H9 (cell line): ENCODE measurements around the gene ELFN2. TPM values are rescaled to one million over a fixed set of nuclear protein-coding genes. Genes with fewer than 3 reads are reported as not detected.

ENCODE experiments used
- DNase-seq: peaks from one replicate; pipeline ENCODE4 v3.0.0-alpha.2; 2017
- H2AFZ ChIP-seq: one replicate; pipeline ENCODE4 v1.6.1; 2013; ENCODE audit warnings: mild to moderate bottlenecking, low read length, control low read depth, moderate library complexity
- H2AK5ac ChIP-seq: 2 replicates; pipeline ENCODE4 v1.6.1; 2013; ENCODE audit warnings: low read length, control low read depth, mixed read lengths; ENCODE audit not compliant: insufficient read length
- H2BK120ac ChIP-seq: one replicate; pipeline ENCODE4 v1.6.1; 2013; ENCODE audit warnings: low read depth, mild to moderate bottlenecking, low read length, control low read depth, inconsistent platforms; ENCODE audit not compliant: poor library complexity, severe bottlenecking
- H2BK12ac ChIP-seq: 2 replicates; pipeline ENCODE4 v1.6.1; 2013; ENCODE audit warnings: low read length, control low read depth, mixed read lengths, low read depth; ENCODE audit not compliant: insufficient read length
- H2BK15ac ChIP-seq: 2 replicates; pipeline ENCODE4 v1.6.1; 2013; ENCODE audit warnings: low read depth, low read length, control low read depth
- H2BK20ac ChIP-seq: one replicate; pipeline ENCODE4 v1.6.1; 2013; ENCODE audit warnings: low read depth, mild to moderate bottlenecking, low read length, control low read depth, inconsistent platforms; ENCODE audit not compliant: poor library complexity, severe bottlenecking
- H2BK5ac ChIP-seq: 2 replicates; pipeline ENCODE4 v1.6.1; 2013; ENCODE audit warnings: low read length, control low read depth, mixed read lengths; ENCODE audit not compliant: insufficient read length
- H3K14ac ChIP-seq: 2 replicates; pipeline ENCODE4 v1.6.1; 2013; ENCODE audit warnings: low read length, control low read depth; ENCODE audit not compliant: insufficient read depth
- H3K18ac ChIP-seq: 2 replicates; pipeline ENCODE4 v1.6.1; 2013; ENCODE audit warnings: low read depth, mild to moderate bottlenecking, mixed read lengths, low read length, control low read depth; ENCODE audit not compliant: insufficient read length
- H3K23ac ChIP-seq: 2 replicates; pipeline ENCODE4 v1.6.1; 2013; ENCODE audit warnings: low read length, control low read depth, mixed read lengths, low read depth; ENCODE audit not compliant: insufficient read length
- H3K23me2 ChIP-seq: 2 replicates; pipeline ENCODE4 v1.6.1; 2013; ENCODE audit warnings: low read depth, mild to moderate bottlenecking, mixed read lengths, low read length, control low read depth; ENCODE audit not compliant: insufficient read length, poor library complexity, severe bottlenecking
- H3K27ac ChIP-seq: 2 replicates; pipeline ENCODE4 v1.5.1; 2013; ENCODE audit warnings: low read length, control low read depth, mixed read lengths, low read depth; ENCODE audit not compliant: insufficient read length
- H3K27me3 ChIP-seq: 2 replicates; pipeline ENCODE4 v1.6.1; 2013; ENCODE audit warnings: low read length, control low read depth, inconsistent platforms; ENCODE audit not compliant: insufficient read depth
- H3K4ac ChIP-seq: 2 replicates; pipeline ENCODE4 v1.6.1; 2013; ENCODE audit warnings: low read depth, mild to moderate bottlenecking, control low read depth, inconsistent platforms, low read length, moderate library complexity
- H3K4me1 ChIP-seq: 2 replicates; pipeline ENCODE4 v1.6.1; 2013; ENCODE audit warnings: low read length, control low read depth, inconsistent platforms; ENCODE audit not compliant: insufficient read depth
- H3K4me2 ChIP-seq: 2 replicates; pipeline ENCODE4 v1.6.1; 2013; ENCODE audit warnings: low read length, control low read depth, mixed read lengths; ENCODE audit not compliant: insufficient read length, insufficient read depth
- H3K56ac ChIP-seq: 2 replicates; pipeline ENCODE4 v1.6.1; 2013; ENCODE audit warnings: low read depth, mild to moderate bottlenecking, mixed read lengths, low read length, control low read depth; ENCODE audit not compliant: insufficient read length
- H3K79me1 ChIP-seq: 2 replicates; pipeline ENCODE4 v1.6.1; 2013; ENCODE audit warnings: low read depth, mild to moderate bottlenecking, moderate library complexity, low read length, control low read depth, inconsistent platforms; ENCODE audit not compliant: insufficient read depth, poor library complexity, severe bottlenecking
- H3K79me2 ChIP-seq: 2 replicates; pipeline ENCODE4 v1.6.1; 2013; ENCODE audit warnings: low read length, control low read depth, inconsistent platforms; ENCODE audit not compliant: insufficient read depth
- H3K9ac ChIP-seq: 2 replicates; pipeline ENCODE4 v1.6.1; 2013; ENCODE audit warnings: low read length, control low read depth, mixed read lengths; ENCODE audit not compliant: insufficient read length; ENCODE audit errors: extremely low read depth
- H3K9me3 ChIP-seq: one replicate; pipeline ENCODE4 v1.6.1; 2013; ENCODE audit warnings: low read depth, low read length, inconsistent platforms; ENCODE audit not compliant: control insufficient read depth
- H3T11ph ChIP-seq: one replicate; pipeline ENCODE4 v1.6.1; 2013; ENCODE audit warnings: mild to moderate bottlenecking, low read length, control low read depth, inconsistent platforms
- H4K20me1 ChIP-seq: one replicate; pipeline ENCODE4 v1.6.1; 2013; ENCODE audit not compliant: control insufficient read depth, insufficient read length, insufficient read depth
- H4K5ac ChIP-seq: 2 replicates; pipeline ENCODE4 v1.6.1; 2013; ENCODE audit warnings: low read depth, mild to moderate bottlenecking, mixed read lengths, low read length, control low read depth; ENCODE audit not compliant: insufficient read length
- H4K8ac ChIP-seq: replicated peaks from 2 replicates; pipeline ENCODE4 v1.6.1; 2013; ENCODE audit warnings: low read length, control low read depth, mixed read lengths, low read depth; ENCODE audit not compliant: insufficient read length
- H4K91ac ChIP-seq: 2 replicates; pipeline ENCODE4 v1.6.1; 2013; ENCODE audit warnings: low read depth, mild to moderate bottlenecking, moderate library complexity, mixed read lengths, low read length, control low read depth; ENCODE audit not compliant: insufficient read length
- H3K27ac Mint-ChIP-seq, 3 experiments: 2 replicates in 2 of 3; 3 replicates in 1 of 3; pipeline ENCODE4 v1.8.0; 2020 to 2021; ENCODE audit warnings: mixed read lengths in 3 of 3, mild to moderate bottlenecking in 1 of 3, moderate library complexity in 1 of 3
- H3K27me3 Mint-ChIP-seq: 2 replicates; pipeline ENCODE4 v1.8.0; 2021; ENCODE audit warnings: low read depth, mild to moderate bottlenecking, moderate library complexity, mixed read lengths
- H3K36me3 Mint-ChIP-seq, 3 experiments: 2 replicates in 2 of 3; 3 replicates in 1 of 3; pipeline ENCODE4 v1.8.0; 2020 to 2021; ENCODE audit warnings: low read depth in 3 of 3, mixed read lengths in 3 of 3; ENCODE audit not compliant: insufficient read depth in 1 of 3
- H3K4me1 Mint-ChIP-seq, 2 experiments: 2 replicates each; pipeline ENCODE4 v1.8.0; 2020; ENCODE audit warnings: mixed read lengths in 2 of 2
- H3K4me3 Mint-ChIP-seq, 2 experiments: 2 replicates in 1 of 2; 3 replicates in 1 of 2; pipeline ENCODE4 v1.8.0; 2020 to 2021; ENCODE audit warnings: mild to moderate bottlenecking in 2 of 2, mixed read lengths in 2 of 2, moderate library complexity in 1 of 2
- H3K9me3 Mint-ChIP-seq, 2 experiments: 2 replicates in 1 of 2; 3 replicates in 1 of 2; pipeline ENCODE4 v1.8.0; 2020; ENCODE audit warnings: mild to moderate bottlenecking in 2 of 2, mixed read lengths in 2 of 2, moderate library complexity in 1 of 2
- WGBS: extraction: QIAGEN DNeasy Blood & Tissue Kit; methylation state at CpG from one replicate; pipeline ENCODE4 v1.1.7; 2013; ENCODE audit warnings: missing lambda C conversion rate, low lambda C conversion rate, mixed read lengths; ENCODE audit not compliant: insufficient read length; ENCODE audit errors: extremely low coverage; 5-methylcytosine and 5-hydroxymethylcytosine counted together
- total RNA-seq: library from RNA; stranded (reverse); gene quantifications from 2 replicates; pipeline ENCODE4 v1.2.1, GENCODE V29; 2021
- TF ChIP-seq, protein P1 (sequence below): fragments of 200-600 bp; sonication (generic); conservative IDR thresholded peaks from 3 replicates; pipeline ENCODE4 v1.8.0; 2021; ENCODE audit warnings: antibody characterized with exemption, mild to moderate bottlenecking

ELFN2 gene
- total RNA-seq, 1 experiment from 2014 or later: 0.70 TPM

DNA sequence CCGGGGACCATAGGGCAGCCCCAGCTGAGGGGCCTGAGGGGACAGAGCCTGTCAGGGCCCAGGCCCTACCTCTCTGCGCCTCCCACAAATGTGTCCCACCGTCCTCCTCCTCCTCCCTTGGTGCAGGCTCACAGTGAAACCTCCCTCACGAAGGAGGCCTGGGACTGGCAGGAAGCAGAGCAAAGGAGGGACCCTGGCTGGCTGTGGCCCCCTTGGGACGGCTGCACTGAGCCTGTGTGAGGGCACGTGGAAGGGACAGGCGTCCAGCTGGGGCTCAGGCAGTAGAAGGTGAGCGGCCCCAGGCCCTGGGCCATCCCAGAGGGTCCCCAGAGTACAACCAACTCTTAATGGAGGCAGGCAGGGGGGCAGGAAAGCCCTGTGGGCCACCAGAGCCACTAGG, 60.7 kb downstream of the ELFN2 start:
- H3K27ac Mint-ChIP-seq: no peak overlapping the region
- no peaks in the 10 kb centered on the region for H3K79me1 ChIP-seq
- H3K18ac ChIP-seq: no peak overlapping the region
- H3K14ac ChIP-seq: no peak overlapping the region
- H2BK120ac ChIP-seq: no peak overlapping the region
- no peak overlapping the region for H2BK15ac ChIP-seq
- H4K5ac ChIP-seq: no peak overlapping the region
- no peak overlapping the region for H2BK20ac ChIP-seq
- H3K9me3 ChIP-seq: no peaks in the 10 kb centered on the region
- H3K23me2 ChIP-seq: no peaks in the 10 kb centered on the region
- H3K4me1 Mint-ChIP-seq: peaks cover 14 to 38% of the 10 kb centered on the region in 2 experiments
- no peak overlapping the region for H3K4me3 Mint-ChIP-seq
- no peak overlapping the region for H3K9ac ChIP-seq
- no peak overlapping the region for H3T11ph ChIP-seq
- H3K27me3 ChIP-seq: no peaks in the 10 kb centered on the region
- DNase-seq: no peak
- TF ChIP-seq, protein P1, sequence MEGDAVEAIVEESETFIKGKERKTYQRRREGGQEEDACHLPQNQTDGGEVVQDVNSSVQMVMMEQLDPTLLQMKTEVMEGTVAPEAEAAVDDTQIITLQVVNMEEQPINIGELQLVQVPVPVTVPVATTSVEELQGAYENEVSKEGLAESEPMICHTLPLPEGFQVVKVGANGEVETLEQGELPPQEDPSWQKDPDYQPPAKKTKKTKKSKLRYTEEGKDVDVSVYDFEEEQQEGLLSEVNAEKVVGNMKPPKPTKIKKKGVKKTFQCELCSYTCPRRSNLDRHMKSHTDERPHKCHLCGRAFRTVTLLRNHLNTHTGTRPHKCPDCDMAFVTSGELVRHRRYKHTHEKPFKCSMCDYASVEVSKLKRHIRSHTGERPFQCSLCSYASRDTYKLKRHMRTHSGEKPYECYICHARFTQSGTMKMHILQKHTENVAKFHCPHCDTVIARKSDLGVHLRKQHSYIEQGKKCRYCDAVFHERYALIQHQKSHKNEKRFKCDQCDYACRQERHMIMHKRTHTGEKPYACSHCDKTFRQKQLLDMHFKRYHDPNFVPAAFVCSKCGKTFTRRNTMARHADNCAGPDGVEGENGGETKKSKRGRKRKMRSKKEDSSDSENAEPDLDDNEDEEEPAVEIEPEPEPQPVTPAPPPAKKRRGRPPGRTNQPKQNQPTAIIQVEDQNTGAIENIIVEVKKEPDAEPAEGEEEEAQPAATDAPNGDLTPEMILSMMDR: no peak
- no peak overlapping the region for H2AFZ ChIP-seq
- H3K27ac ChIP-seq: no peak overlapping the region
- H2BK12ac ChIP-seq: no peak overlapping the region
- no peak overlapping the region for H3K23ac ChIP-seq
- H3K36me3 Mint-ChIP-seq: no peaks in the 10 kb centered on the region; a peak in 1 of 7 replicates
- peaks cover 3% of the 10 kb centered on the region for H3K27me3 Mint-ChIP-seq
- H4K91ac ChIP-seq: no peak overlapping the region
- H2BK5ac ChIP-seq: no peak overlapping the region
- H3K79me2 ChIP-seq: no peaks in the 10 kb centered on the region
- WGBS: no CpG with 5 or more reads among the region's 8 CpGs
- H3K56ac ChIP-seq: no peak overlapping the region
- no peaks in the 10 kb centered on the region for H3K9me3 Mint-ChIP-seq
- no peak overlapping the region for H3K4me2 ChIP-seq
- no peak overlapping the region for H4K8ac ChIP-seq
- H3K4me1 ChIP-seq: peaks cover 3% of the 10 kb centered on the region; the same call in 1 of the 2 replicates
- no peak overlapping the region for H3K4ac ChIP-seq
- no peak overlapping the region for H2AK5ac ChIP-seq
- H4K20me1 ChIP-seq: no peaks in the 10 kb centered on the region
